H9 (cell line): ENCODE data around the gene BTBD7. TPM values are rescaled to one million over a fixed set of nuclear protein-coding genes. Genes with fewer than 3 reads are reported as not detected.
A peak's percentile ranks its signal among the peaks of the same experiment; 100 is the strongest.

Source experiments
- DNase-seq: peaks from one replicate; pipeline ENCODE4 v3.0.0-alpha.2; 2017
- H2AFZ ChIP-seq: one replicate; pipeline ENCODE4 v1.6.1; 2013; ENCODE audit warnings: mild to moderate bottlenecking, low read length, control low read depth, moderate library complexity
- H2AK5ac ChIP-seq: 2 replicates; pipeline ENCODE4 v1.6.1; 2013; ENCODE audit warnings: low read length, control low read depth, mixed read lengths; ENCODE audit not compliant: insufficient read length
- H2BK120ac ChIP-seq: one replicate; pipeline ENCODE4 v1.6.1; 2013; ENCODE audit warnings: low read depth, mild to moderate bottlenecking, low read length, control low read depth, inconsistent platforms; ENCODE audit not compliant: poor library complexity, severe bottlenecking
- H2BK12ac ChIP-seq: 2 replicates; pipeline ENCODE4 v1.6.1; 2013; ENCODE audit warnings: low read length, control low read depth, mixed read lengths, low read depth; ENCODE audit not compliant: insufficient read length
- H2BK15ac ChIP-seq: 2 replicates; pipeline ENCODE4 v1.6.1; 2013; ENCODE audit warnings: low read depth, low read length, control low read depth
- H2BK20ac ChIP-seq: one replicate; pipeline ENCODE4 v1.6.1; 2013; ENCODE audit warnings: low read depth, mild to moderate bottlenecking, low read length, control low read depth, inconsistent platforms; ENCODE audit not compliant: poor library complexity, severe bottlenecking
- H2BK5ac ChIP-seq: 2 replicates; pipeline ENCODE4 v1.6.1; 2013; ENCODE audit warnings: low read length, control low read depth, mixed read lengths; ENCODE audit not compliant: insufficient read length
- H3K14ac ChIP-seq: 2 replicates; pipeline ENCODE4 v1.6.1; 2013; ENCODE audit warnings: low read length, control low read depth; ENCODE audit not compliant: insufficient read depth
- H3K18ac ChIP-seq: 2 replicates; pipeline ENCODE4 v1.6.1; 2013; ENCODE audit warnings: low read depth, mild to moderate bottlenecking, mixed read lengths, low read length, control low read depth; ENCODE audit not compliant: insufficient read length
- H3K23ac ChIP-seq: 2 replicates; pipeline ENCODE4 v1.6.1; 2013; ENCODE audit warnings: low read length, control low read depth, mixed read lengths, low read depth; ENCODE audit not compliant: insufficient read length
- H3K23me2 ChIP-seq: 2 replicates; pipeline ENCODE4 v1.6.1; 2013; ENCODE audit warnings: low read depth, mild to moderate bottlenecking, mixed read lengths, low read length, control low read depth; ENCODE audit not compliant: insufficient read length, poor library complexity, severe bottlenecking
- H3K27ac ChIP-seq: 2 replicates; pipeline ENCODE4 v1.5.1; 2013; ENCODE audit warnings: low read length, control low read depth, mixed read lengths, low read depth; ENCODE audit not compliant: insufficient read length
- H3K27me3 ChIP-seq: 2 replicates; pipeline ENCODE4 v1.6.1; 2013; ENCODE audit warnings: low read length, control low read depth, inconsistent platforms; ENCODE audit not compliant: insufficient read depth
- H3K4ac ChIP-seq: 2 replicates; pipeline ENCODE4 v1.6.1; 2013; ENCODE audit warnings: low read depth, mild to moderate bottlenecking, control low read depth, inconsistent platforms, low read length, moderate library complexity
- H3K4me1 ChIP-seq: 2 replicates; pipeline ENCODE4 v1.6.1; 2013; ENCODE audit warnings: low read length, control low read depth, inconsistent platforms; ENCODE audit not compliant: insufficient read depth
- H3K4me2 ChIP-seq: 2 replicates; pipeline ENCODE4 v1.6.1; 2013; ENCODE audit warnings: low read length, control low read depth, mixed read lengths; ENCODE audit not compliant: insufficient read length, insufficient read depth
- H3K56ac ChIP-seq: 2 replicates; pipeline ENCODE4 v1.6.1; 2013; ENCODE audit warnings: low read depth, mild to moderate bottlenecking, mixed read lengths, low read length, control low read depth; ENCODE audit not compliant: insufficient read length
- H3K79me1 ChIP-seq: 2 replicates; pipeline ENCODE4 v1.6.1; 2013; ENCODE audit warnings: low read depth, mild to moderate bottlenecking, moderate library complexity, low read length, control low read depth, inconsistent platforms; ENCODE audit not compliant: insufficient read depth, poor library complexity, severe bottlenecking
- H3K79me2 ChIP-seq: 2 replicates; pipeline ENCODE4 v1.6.1; 2013; ENCODE audit warnings: low read length, control low read depth, inconsistent platforms; ENCODE audit not compliant: insufficient read depth
- H3K9ac ChIP-seq: 2 replicates; pipeline ENCODE4 v1.6.1; 2013; ENCODE audit warnings: low read length, control low read depth, mixed read lengths; ENCODE audit not compliant: insufficient read length; ENCODE audit errors: extremely low read depth
- H3K9me3 ChIP-seq: one replicate; pipeline ENCODE4 v1.6.1; 2013; ENCODE audit warnings: low read depth, low read length, inconsistent platforms; ENCODE audit not compliant: control insufficient read depth
- H3T11ph ChIP-seq: one replicate; pipeline ENCODE4 v1.6.1; 2013; ENCODE audit warnings: mild to moderate bottlenecking, low read length, control low read depth, inconsistent platforms
- H4K20me1 ChIP-seq: one replicate; pipeline ENCODE4 v1.6.1; 2013; ENCODE audit not compliant: control insufficient read depth, insufficient read length, insufficient read depth
- H4K5ac ChIP-seq: 2 replicates; pipeline ENCODE4 v1.6.1; 2013; ENCODE audit warnings: low read depth, mild to moderate bottlenecking, mixed read lengths, low read length, control low read depth; ENCODE audit not compliant: insufficient read length
- H4K8ac ChIP-seq: replicated peaks from 2 replicates; pipeline ENCODE4 v1.6.1; 2013; ENCODE audit warnings: low read length, control low read depth, mixed read lengths, low read depth; ENCODE audit not compliant: insufficient read length
- H4K91ac ChIP-seq: 2 replicates; pipeline ENCODE4 v1.6.1; 2013; ENCODE audit warnings: low read depth, mild to moderate bottlenecking, moderate library complexity, mixed read lengths, low read length, control low read depth; ENCODE audit not compliant: insufficient read length
- H3K27ac Mint-ChIP-seq, 3 experiments: 2 replicates in 2 of 3; 3 replicates in 1 of 3; pipeline ENCODE4 v1.8.0; 2020 to 2021; ENCODE audit warnings: mixed read lengths in 3 of 3, mild to moderate bottlenecking in 1 of 3, moderate library complexity in 1 of 3
- H3K27me3 Mint-ChIP-seq: 2 replicates; pipeline ENCODE4 v1.8.0; 2021; ENCODE audit warnings: low read depth, mild to moderate bottlenecking, moderate library complexity, mixed read lengths
- H3K36me3 Mint-ChIP-seq, 3 experiments: 2 replicates in 2 of 3; 3 replicates in 1 of 3; pipeline ENCODE4 v1.8.0; 2020 to 2021; ENCODE audit warnings: low read depth in 3 of 3, mixed read lengths in 3 of 3; ENCODE audit not compliant: insufficient read depth in 1 of 3
- H3K4me1 Mint-ChIP-seq, 2 experiments: 2 replicates each; pipeline ENCODE4 v1.8.0; 2020; ENCODE audit warnings: mixed read lengths in 2 of 2
- H3K4me3 Mint-ChIP-seq, 2 experiments: 2 replicates in 1 of 2; 3 replicates in 1 of 2; pipeline ENCODE4 v1.8.0; 2020 to 2021; ENCODE audit warnings: mild to moderate bottlenecking in 2 of 2, mixed read lengths in 2 of 2, moderate library complexity in 1 of 2
- H3K9me3 Mint-ChIP-seq, 2 experiments: 2 replicates in 1 of 2; 3 replicates in 1 of 2; pipeline ENCODE4 v1.8.0; 2020; ENCODE audit warnings: mild to moderate bottlenecking in 2 of 2, mixed read lengths in 2 of 2, moderate library complexity in 1 of 2
- WGBS: extraction: QIAGEN DNeasy Blood & Tissue Kit; methylation state at CpG from one replicate; pipeline ENCODE4 v1.1.7; 2013; ENCODE audit warnings: missing lambda C conversion rate, low lambda C conversion rate, mixed read lengths; ENCODE audit not compliant: insufficient read length; ENCODE audit errors: extremely low coverage; 5-methylcytosine and 5-hydroxymethylcytosine counted together
- total RNA-seq: library from RNA; stranded (reverse); gene quantifications from 2 replicates; pipeline ENCODE4 v1.2.1, GENCODE V29; 2021
- TF ChIP-seq, protein P1 (sequence below): fragments of 200-600 bp; sonication (generic); conservative IDR thresholded peaks from 3 replicates; pipeline ENCODE4 v1.8.0; 2021; ENCODE audit warnings: antibody characterized with exemption, mild to moderate bottlenecking

BTBD7 gene
- total RNA-seq, 1 experiment from 2014 or later: 44.1 TPM

DNA sequence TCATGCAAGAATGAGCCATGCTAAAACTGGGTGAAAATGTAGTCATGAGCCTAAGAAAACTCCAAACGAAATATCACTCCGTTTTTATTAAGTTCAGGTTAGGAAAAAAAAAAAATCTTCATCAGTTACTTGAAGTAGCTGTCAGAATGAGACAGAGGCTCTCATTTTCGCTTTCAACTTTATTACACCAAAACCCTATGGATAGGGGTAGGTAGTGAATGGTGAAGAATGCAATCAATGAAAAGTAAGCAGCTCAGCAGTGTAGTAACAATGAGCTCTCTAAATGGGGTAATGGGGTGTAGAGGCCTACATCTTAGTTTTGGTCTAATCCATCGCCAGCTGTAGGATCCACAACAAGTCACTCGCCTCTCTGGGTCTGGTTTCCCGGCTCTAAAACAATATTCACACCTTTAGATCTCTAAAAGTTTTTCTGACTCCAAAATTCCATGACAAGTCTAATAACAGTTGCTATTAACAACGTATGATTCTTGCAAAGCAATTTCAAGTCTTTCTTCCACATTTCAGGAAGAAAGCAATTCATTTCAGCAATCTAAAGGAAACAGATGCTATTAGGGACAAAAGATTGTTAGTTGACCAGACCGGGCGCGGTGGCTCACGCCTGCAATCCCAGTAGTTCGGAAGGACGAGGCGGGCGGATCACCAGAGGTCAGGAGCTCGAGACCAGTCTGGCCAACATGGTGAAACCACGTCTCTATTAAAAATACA is 1.7 kb downstream of the BTBD7 start:
- Mint-ChIP-seq H3K4me3 (peak overlapping the region; percentile 90 to 97), H3K9me3 (peaks cover 3 to 4% of the 10 kb centered on the region in 2 experiments; a peak in 2 of 5 replicates), H3K27ac (no peak overlapping the region), H3K27me3 (no peaks in the 10 kb centered on the region), H3K4me1 (peaks cover 45 to 47% of the 10 kb centered on the region in 2 experiments), H3K36me3 (peaks cover 4 to 12% (median 7%) of the 10 kb centered on the region in 3 experiments)
- no peaks in the 10 kb centered on the region for H3K27me3 ChIP-seq
- no peak overlapping the region for H3K18ac ChIP-seq
- no peak overlapping the region for H3K9ac ChIP-seq
- no CpG with 5 or more reads among the region's 17 CpGs for WGBS
- H2BK12ac ChIP-seq: no peak overlapping the region
- no peak overlapping the region for H2AK5ac ChIP-seq
- H4K8ac ChIP-seq: no peak overlapping the region
- H3K79me2 ChIP-seq: peaks cover 28% of the 10 kb centered on the region
- H3K56ac ChIP-seq: no peak overlapping the region
- no peak overlapping the region for H3K4ac ChIP-seq
- H3K9me3 ChIP-seq: no peaks in the 10 kb centered on the region
- no peak overlapping the region for H4K5ac ChIP-seq
- no peaks in the 10 kb centered on the region for H4K20me1 ChIP-seq
- no peak overlapping the region for H3K14ac ChIP-seq
- no peak overlapping the region for H3K27ac ChIP-seq
- TF ChIP-seq, protein P1, sequence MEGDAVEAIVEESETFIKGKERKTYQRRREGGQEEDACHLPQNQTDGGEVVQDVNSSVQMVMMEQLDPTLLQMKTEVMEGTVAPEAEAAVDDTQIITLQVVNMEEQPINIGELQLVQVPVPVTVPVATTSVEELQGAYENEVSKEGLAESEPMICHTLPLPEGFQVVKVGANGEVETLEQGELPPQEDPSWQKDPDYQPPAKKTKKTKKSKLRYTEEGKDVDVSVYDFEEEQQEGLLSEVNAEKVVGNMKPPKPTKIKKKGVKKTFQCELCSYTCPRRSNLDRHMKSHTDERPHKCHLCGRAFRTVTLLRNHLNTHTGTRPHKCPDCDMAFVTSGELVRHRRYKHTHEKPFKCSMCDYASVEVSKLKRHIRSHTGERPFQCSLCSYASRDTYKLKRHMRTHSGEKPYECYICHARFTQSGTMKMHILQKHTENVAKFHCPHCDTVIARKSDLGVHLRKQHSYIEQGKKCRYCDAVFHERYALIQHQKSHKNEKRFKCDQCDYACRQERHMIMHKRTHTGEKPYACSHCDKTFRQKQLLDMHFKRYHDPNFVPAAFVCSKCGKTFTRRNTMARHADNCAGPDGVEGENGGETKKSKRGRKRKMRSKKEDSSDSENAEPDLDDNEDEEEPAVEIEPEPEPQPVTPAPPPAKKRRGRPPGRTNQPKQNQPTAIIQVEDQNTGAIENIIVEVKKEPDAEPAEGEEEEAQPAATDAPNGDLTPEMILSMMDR: no peak
- H2BK5ac ChIP-seq: no peak overlapping the region
- no peak overlapping the region for H2BK20ac ChIP-seq
- H3K4me1 ChIP-seq: 0 out of 2 replicates have a peak, but pooled peaks cover 2% of the 10 kb centered on the region
- peaks cover 9% of the 10 kb centered on the region for H3K79me1 ChIP-seq
- peak overlapping the region; percentile 98 for H3K4me2 ChIP-seq
- no peak overlapping the region for H3T11ph ChIP-seq
- no peak overlapping the region for H4K91ac ChIP-seq
- DNase-seq: no peak
- H3K23me2 ChIP-seq: peaks cover 7% of the 10 kb centered on the region
- H2AFZ ChIP-seq: no peak overlapping the region
- no peak overlapping the region for H2BK120ac ChIP-seq
- H3K23ac ChIP-seq: no peak overlapping the region
- H2BK15ac ChIP-seq: no peak overlapping the region
